PC-9 (cell line): ENCODE measurements around the gene KL. TPM values are rescaled to one million over a fixed set of nuclear protein-coding genes. Genes with fewer than 3 reads are reported as not detected.

Experiments used
- BruUV-seq: library from RNA; stranded (reverse); fragments of 400-500 nt; replicated peaks from 2 replicates; lab custom pipeline; 2021; lab: Mats Ljungman, UMichigan
- CTCF ChIA-PET: fragments of 300-600 bp; sonication (Branson Sonifier 250); formaldehyde crosslinking; loops from one replicate; lab custom pipeline; 2022; ENCODE audit warnings: antibody characterized with exemption; lab: Charles Lee
- POLR2A ChIA-PET: fragments of 300-600 bp; sonication (Branson Sonifier 250); formaldehyde crosslinking; loops from one replicate; lab custom pipeline; 2022; ENCODE audit warnings: antibody characterized with exemption; ENCODE audit not compliant: unreplicated experiment; lab: Charles Lee
- DNase-seq, 2 experiments: peaks; one replicate each; pipeline versions ENCODE4 v3.0.0 to v3.0.0-alpha.2; 2015 to 2022; ENCODE audit warnings: mixed read lengths in 1 of 2
- H2AFZ ChIP-seq: fragments of 200-600 bp; sonication (generic); 2 replicates; pipeline ENCODE4 v1.8.1; 2017; ENCODE audit warnings: antibody characterized with exemption
- H3F3A ChIP-seq: fragments of 200-600 bp; sonication (generic); 2 replicates; pipeline ENCODE4 v1.8.1; 2017; ENCODE audit warnings: antibody characterized with exemption, mild to moderate bottlenecking, low read depth; ENCODE audit not compliant: insufficient read depth
- H3K27ac ChIP-seq: fragments of 200-600 bp; sonication (generic); 2 replicates; pipeline ENCODE4 v1.6.1; 2016; ENCODE audit warnings: mixed run types
- H3K27me3 ChIP-seq: fragments of 200-600 bp; sonication (generic); 2 replicates; pipeline ENCODE4 v1.6.1; 2016; ENCODE audit warnings: low read depth, mixed run types; ENCODE audit not compliant: insufficient read depth
- H3K36me3 ChIP-seq: fragments of 200-600 bp; sonication (generic); 2 replicates; pipeline ENCODE4 v1.6.1; 2016; ENCODE audit warnings: low read depth, mixed run types
- H3K4me1 ChIP-seq: fragments of 200-600 bp; sonication (generic); replicated peaks from 2 replicates; pipeline ENCODE4 v1.6.1; 2016; ENCODE audit warnings: mixed run types; ENCODE audit not compliant: insufficient read depth
- H3K4me2 ChIP-seq: fragments of 200-600 bp; sonication (generic); 2 replicates; pipeline ENCODE4 v1.6.1; 2017; ENCODE audit warnings: mixed run types
- H3K4me3 ChIP-seq: fragments of 200-600 bp; sonication (generic); 2 replicates; pipeline ENCODE4 v1.6.1; 2016; ENCODE audit warnings: mixed run types
- H3K79me2 ChIP-seq: fragments of 200-600 bp; sonication (generic); 2 replicates; pipeline ENCODE4 v1.6.1; 2017; ENCODE audit warnings: low read depth, mixed run types
- H3K9me2 ChIP-seq: fragments of 200-600 bp; sonication (generic); 2 replicates; pipeline ENCODE4 v1.8.1; 2017; ENCODE audit warnings: mild to moderate bottlenecking; ENCODE audit not compliant: insufficient read depth
- H3K9me3 ChIP-seq: fragments of 200-600 bp; sonication (generic); 2 replicates; pipeline ENCODE4 v1.8.1; 2016; ENCODE audit warnings: low read depth; ENCODE audit not compliant: insufficient read depth
- H4K20me1 ChIP-seq: fragments of 200-600 bp; sonication (generic); 2 replicates; pipeline ENCODE4 v1.8.1; 2017; ENCODE audit not compliant: insufficient read depth
- CTCF ChIP-seq: fragments of 200-600 bp; sonication (generic); conservative IDR thresholded peaks from 2 replicates; pipeline ENCODE4 v1.6.1; 2017; ENCODE audit warnings: mixed run types, antibody characterized with exemption, mild to moderate bottlenecking, moderate library complexity
- EZH2 ChIP-seq: fragments of 200-600 bp; sonication (generic); IDR thresholded peaks from 2 replicates; pipeline ENCODE4 v1.8.0; 2017; ENCODE audit warnings: antibody characterized with exemption, low read depth
- intact Hi-C: fragments of 100-400 bp; cut with micrococcal nuclease; formaldehyde crosslinking; loops from one replicate; pipeline ENCODE4 v1.10.0; 2022; ENCODE audit not compliant: unreplicated experiment
- total RNA-seq: library from RNA; stranded (reverse); gene quantifications from 2 replicates; pipeline ENCODE4 v1.2.3, GENCODE V29; 2021

KL gene
- total RNA-seq, 1 experiment from 2014 or later, result 1.4 TPM

GRCh38 chr13:33007950-33008349, 8.3 kb upstream of the KL start:
- no peaks in the 10 kb centered on the region for H3K9me3 ChIP-seq
- H4K20me1 ChIP-seq, result no peaks in the 10 kb centered on the region
- no peaks in the 10 kb centered on the region for H3K36me3 ChIP-seq
- no peaks in the 10 kb centered on the region for H3K4me1 ChIP-seq
- no peak overlapping the region for H3K4me3 ChIP-seq
- no peak for DNase-seq
- no peak overlapping the region for H3K27ac ChIP-seq
- H2AFZ ChIP-seq, result no peak overlapping the region
- no peaks in the 10 kb centered on the region for H3K79me2 ChIP-seq
- intact Hi-C loops, result no loop called here
- no peaks in the 10 kb centered on the region; the same call in 1 of the 2 replicates for H3K9me2 ChIP-seq
- no peaks in the 10 kb centered on the region for H3F3A ChIP-seq
- H3K27me3 ChIP-seq, result no peaks in the 10 kb centered on the region
- ChIA-PET CTCF (no interaction called here), POLR2A (no interaction called here)
- BruUV-seq, result no TSS peak
- TF ChIP-seq EZH2 (no peak), CTCF (no peak)
- no peak overlapping the region for H3K4me2 ChIP-seq

- no peaks in the 10 kb centered on the region for H3K27me3 ChIP-seq
- H3F3A ChIP-seq, result no peaks in the 10 kb centered on the region
- H3K4me1 ChIP-seq, result peaks cover 9% of the 10 kb centered on the region; the same call in 1 of the 2 replicates
- no peaks in the 10 kb centered on the region for H3K9me3 ChIP-seq
- TF ChIP-seq EZH2, result no peak
- no peak for TF ChIP-seq CTCF
- no peaks in the 10 kb centered on the region for H3K79me2 ChIP-seq
- DNase-seq, result no peak
- no peaks in the 10 kb centered on the region for H3K36me3 ChIP-seq
- no peaks in the 10 kb centered on the region for H3K9me2 ChIP-seq
- ChIA-PET POLR2A (interaction anchor here (0.6 kb wide), 1 partner anchor 796 kb away, joined by 8 read pairs; no protein-coding TSS in a partner anchor), CTCF (no interaction called here)
- no peak overlapping the region for H3K27ac ChIP-seq
- no TSS peak for BruUV-seq
- H3K4me2 ChIP-seq, result no peak overlapping the region
- no peak overlapping the region for H3K4me3 ChIP-seq
- H4K20me1 ChIP-seq, result no peaks in the 10 kb centered on the region
- intact Hi-C loops, result no loop called here
- H2AFZ ChIP-seq, result no peak overlapping the region
Measured at GRCh38 chr13:33008946-33009722, 7.1 kb upstream of the KL start.

- Histone ChIP-seq H3K9me3 (no peaks in the 10 kb centered on the region), H3F3A (no peaks in the 10 kb centered on the region), H3K4me3 (no peak overlapping the region), H3K4me2 (no peak overlapping the region), H3K79me2 (no peaks in the 10 kb centered on the region), H3K36me3 (no peaks in the 10 kb centered on the region), H4K20me1 (no peaks in the 10 kb centered on the region), H2AFZ (no peak overlapping the region), H3K9me2 (no peaks in the 10 kb centered on the region), H3K27ac (no peak overlapping the region), H3K4me1 (peaks cover 17% of the 10 kb centered on the region; the same call in 1 of the 2 replicates), H3K27me3 (no peaks in the 10 kb centered on the region)
- POLR2A ChIA-PET, result interaction anchor here (0.7 kb wide), 1 partner anchor 161 kb away, joined by 4 read pairs; no protein-coding TSS in a partner anchor
- TF ChIP-seq CTCF, result no peak
- TF ChIP-seq EZH2, result no peak
- DNase-seq, result no peak
- BruUV-seq, result no TSS peak
- CTCF ChIA-PET, result no interaction called here
- intact Hi-C loops, result loop anchor here (10.0 kb wide), 2 partner anchors 213 to 317 kb away; no protein-coding TSS in a partner anchor
Measured at GRCh38 chr13:33011828-33012470, 4.3 kb upstream of the KL start.
